HG02840 (cell line): ENCODE results near the gene TNFSF15.
"Not testable (repeated sequence)": the region's sequence is repeated elsewhere in the genome, so short reads cannot be mapped to it uniquely, and the experiment has no call there.

Experiments used
- ATAC-seq: cut with Tn5 transposase; IDR thresholded peaks from one replicate; pipeline ENCODE4 v1.9.1; 2021; ENCODE audit warnings: mild to moderate bottlenecking, moderate library complexity, moderate number of reproducible peaks; ENCODE audit not compliant: unreplicated experiment, low FRiP score

TNFSF15 gene

GRCh38 chr9:114759512-114760341 is 46.1 kb downstream of the TNFSF15 start:
- no peak for ATAC-seq

GRCh38 chr9:114757984-114758383 is 47.9 kb downstream of the TNFSF15 start:
- ATAC-seq: no peak

GRCh38 chr9:114757395-114757794 is 48.4 kb downstream of the TNFSF15 start:
- ATAC-seq: no peak

- no peak for ATAC-seq
Observed at GRCh38 chr9:114756920-114757319, 48.9 kb downstream of the TNFSF15 start.

- no peak for ATAC-seq
Observed at GRCh38 chr9:114754581-114754980, 51.3 kb downstream of the TNFSF15 start.

GRCh38 chr9:114746591-114747346 is 59.1 kb downstream of the TNFSF15 start:
- ATAC-seq: no peak

- no peak for ATAC-seq
Observed at GRCh38 chr9:114745879-114746550, 59.8 kb downstream of the TNFSF15 start.

GRCh38 chr9:114745108-114745848 is 60.6 kb downstream of the TNFSF15 start:
- no peak for ATAC-seq

GRCh38 chr9:114743446-114743845 is 62.4 kb downstream of the TNFSF15 start:
- no peak for ATAC-seq

- no peak for ATAC-seq
Observed at GRCh38 chr9:114742947-114743346, 62.9 kb downstream of the TNFSF15 start.

GRCh38 chr9:114741521-114741920 is 64.3 kb downstream of the TNFSF15 start:
- ATAC-seq: not testable (repeated sequence)

- ATAC-seq: no peak
Observed at GRCh38 chr9:114738581-114739316, 67.1 kb downstream of the TNFSF15 start.

GRCh38 chr9:114737847-114738246 is 68.0 kb downstream of the TNFSF15 start:
- ATAC-seq: no peak

GRCh38 chr9:114737118-114737517 is 68.7 kb downstream of the TNFSF15 start:
- no peak for ATAC-seq

- ATAC-seq: no peak
Observed at GRCh38 chr9:114735704-114736103, 70.1 kb downstream of the TNFSF15 start.

- not testable (repeated sequence) for ATAC-seq
Observed at GRCh38 chr9:114735139-114735538, 70.7 kb downstream of the TNFSF15 start.
